Ecto neural progenitor cell (in vitro differentiated cells): Measurements from ENCODE around the gene GHRL.
"Not testable (repeated sequence)": the region's sequence is repeated elsewhere in the genome, so short reads cannot be mapped to it uniquely, and the experiment has no call there.

Experiments
- DNase-seq: peaks from one replicate; pipeline ENCODE4 v3.0.0-alpha.2; 2018; ENCODE audit warnings: low spot score

The GHRL gene

GRCh38 chr3:10272977-10273376, 19.8 kb downstream of the GHRL start:
- no peak for DNase-seq

GRCh38 chr3:10272476-10272875, 20.3 kb downstream of the GHRL start:
- DNase-seq: not testable (repeated sequence)

GRCh38 chr3:10269443-10269842, 23.3 kb downstream of the GHRL start:
- DNase-seq: no peak

- no peak for DNase-seq
Observed at GRCh38 chr3:10268930-10269329, 23.8 kb downstream of the GHRL start.

- no peak for DNase-seq
Observed at GRCh38 chr3:10268116-10268515, 24.6 kb downstream of the GHRL start.

- not testable (repeated sequence) for DNase-seq
Observed at GRCh38 chr3:10266936-10267335, 25.8 kb downstream of the GHRL start.

- no peak for DNase-seq
Observed at GRCh38 chr3:10265833-10266232, 26.9 kb downstream of the GHRL start.

GRCh38 chr3:10263646-10264363, 28.9 kb downstream of the GHRL start:
- DNase-seq: peak; percentile 81

- DNase-seq: no peak
Observed at GRCh38 chr3:10262027-10262426, 30.7 kb downstream of the GHRL start.

- DNase-seq: no peak
Observed at GRCh38 chr3:10260211-10260701, 32.5 kb downstream of the GHRL start.

- DNase-seq: no peak
Observed at GRCh38 chr3:10259798-10260197, 32.9 kb downstream of the GHRL start.

- no peak for DNase-seq
Observed at GRCh38 chr3:10259036-10259435, 33.7 kb downstream of the GHRL start.

- DNase-seq: no peak
Observed at GRCh38 chr3:10255835-10256234, 36.9 kb downstream of the GHRL start.

GRCh38 chr3:10253731-10254130, 39.0 kb downstream of the GHRL start:
- no peak for DNase-seq

- no peak for DNase-seq
Observed at GRCh38 chr3:10251006-10251405, 41.7 kb downstream of the GHRL start.

- DNase-seq: no peak
Observed at GRCh38 chr3:10249833-10250232, 42.9 kb downstream of the GHRL start.

- DNase-seq: peak; percentile 59
Observed at GRCh38 chr3:10248984-10249748, 43.6 kb downstream of the GHRL start.

GRCh38 chr3:10248184-10248983, 44.4 kb downstream of the GHRL start, which contains the start of gene TATDN2:
TATDN2 (plus strand) TSS chr3:10248459; CDS start chr3:10249201, 742 bp downstream.
- peak; percentile 94 for DNase-seq

GRCh38 chr3:10247679-10248183, 45.0 kb downstream of the GHRL start:
- DNase-seq: no peak

GRCh38 chr3:10245081-10245712, 47.5 kb downstream of the GHRL start:
- DNase-seq: no peak

- no peak for DNase-seq
Observed at GRCh38 chr3:10244009-10244408, 48.7 kb downstream of the GHRL start.
